ENCODE results near the gene SCNN1A. TPM values are rescaled to one million over a fixed set of nuclear protein-coding genes. Genes with fewer than 3 reads are reported as not detected.
A peak's percentile ranks its signal among the peaks of the same experiment; 100 is the strongest.

The SCNN1A gene
- total and polyA plus RNA-seq, 4 experiments from 2014 or later, result 0.24 to 1.3 (median 0.60) TPM

- Mint-ChIP-seq H3K4me1 (peaks cover 0 to 4% (median under 1%) of the 10 kb centered on the region in 4 donors), H3K27ac (peak overlapping the region in 3 of 7 donors; percentile 32 to 57 (median 35)), H3K36me3 (no peaks in the 10 kb centered on the region), H3K4me3 (no peak overlapping the region), H3K9me3 (peaks cover 0 to 1% (median 0%) of the 10 kb centered on the region in 8 donors), H3K27me3 (peaks cover 0 to 2% of the 10 kb centered on the region in 2 donors)
- H3K36me3 ChIP-seq (ENCODE audit: insufficient read depth, low read length), result no peaks in the 10 kb centered on the region
- H3K9me3 ChIP-seq (ENCODE audit: control insufficient read depth in 1 of 2, low read length in 2 of 2), result no peaks in the 10 kb centered on the region
- no peaks in the 10 kb centered on the region for H3K27me3 ChIP-seq (ENCODE audit: insufficient read depth, low read length)
- no peak for DNase-seq
- CTCF ChIA-PET (ENCODE audit: partially characterized antibody), result interaction anchor here (1.2 to 14.3 kb wide), 4 partner anchors 9 to 32 kb away, joined by 6 to 155 read pairs (median 8); partner anchors contain the start of gene TNFRSF1A
- POLR2A ChIA-PET (ENCODE audit: partially characterized antibody), result interaction anchor here (0.8 to 3.2 kb wide), 3 partner anchors 16 to 96 kb away, joined by 3 to 14 read pairs (median 8); no protein-coding TSS in a partner anchor
- intact Hi-C loops (cut with micrococcal nuclease), result no loop called here
- H3K4me1 ChIP-seq (ENCODE audit: insufficient read depth, low read length), result no peaks in the 10 kb centered on the region
- H3K4me3 ChIP-seq (ENCODE audit: low read length in 2 of 2), result no peak overlapping the region
- no peak overlapping the region for H3K27ac ChIP-seq (ENCODE audit: low read depth, low read length)
Measured at GRCh38 chr12:6354495-6355393, 20.6 kb downstream of the SCNN1A start.

- ChIA-PET POLR2A (ENCODE audit: partially characterized antibody) (interaction anchor here (1.2 to 1.8 kb wide), 2 partner anchors 11 to 13 kb away, joined by 3 to 6 read pairs; no protein-coding TSS in a partner anchor), CTCF (ENCODE audit: partially characterized antibody) (interaction anchor here (0.8 to 1.7 kb wide), 5 partner anchors 11 to 186 kb away, joined by 3 to 4 read pairs (median 4); partner anchors contain the start of gene TNFRSF1A)
- intact Hi-C loops (cut with micrococcal nuclease), result no loop called here
- peaks cover 0 to 9% (median 2%) of the 10 kb centered on the region in 4 donors for H3K4me1 Mint-ChIP-seq
- H3K36me3 Mint-ChIP-seq, result no peaks in the 10 kb centered on the region
- Histone ChIP-seq H3K9me3 (ENCODE audit: control insufficient read depth in 1 of 2, low read length in 2 of 2) (no peaks in the 10 kb centered on the region), H3K36me3 (ENCODE audit: insufficient read depth, low read length) (no peaks in the 10 kb centered on the region), H3K27me3 (ENCODE audit: insufficient read depth, low read length) (no peaks in the 10 kb centered on the region), H3K27ac (ENCODE audit: low read depth, low read length) (no peak overlapping the region), H3K4me3 (ENCODE audit: low read length in 2 of 2) (no peak overlapping the region), H3K4me1 (ENCODE audit: insufficient read depth, low read length) (peaks cover 5% of the 10 kb centered on the region)
- peaks cover 0 to 2% of the 10 kb centered on the region in 2 donors for H3K27me3 Mint-ChIP-seq
- no peak for DNase-seq
- H3K27ac Mint-ChIP-seq, result peak overlapping the region in 1 of 7 donors; percentile 67
- H3K9me3 Mint-ChIP-seq, result peaks cover 0 to 1% (median 0%) of the 10 kb centered on the region in 8 donors
- no peak overlapping the region for H3K4me3 Mint-ChIP-seq
Measured at GRCh38 chr12:6352193-6353173, 22.9 kb downstream of the SCNN1A start.

- H3K27ac ChIP-seq (ENCODE audit: low read depth, low read length), result no peak overlapping the region
Measured at GRCh38 chr12:6351622-6352021, 23.7 kb downstream of the SCNN1A start.

GRCh38 chr12:6347367-6348338 lies 27.7 kb downstream of the SCNN1A start:
- Mint-ChIP-seq H3K27ac (no peak overlapping the region), H3K9me3 (no peaks in the 10 kb centered on the region), H3K4me3 (no peak overlapping the region), H3K4me1 (peaks cover 24 to 42% (median 33%) of the 10 kb centered on the region in 4 donors), H3K36me3 (no peaks in the 10 kb centered on the region), H3K27me3 (no peaks in the 10 kb centered on the region)
- Histone ChIP-seq H3K9me3 (ENCODE audit: control insufficient read depth in 1 of 2, low read length in 2 of 2) (no peaks in the 10 kb centered on the region), H3K4me1 (ENCODE audit: insufficient read depth, low read length) (peaks cover 41% of the 10 kb centered on the region), H3K27ac (ENCODE audit: low read depth, low read length) (no peak overlapping the region), H3K36me3 (ENCODE audit: insufficient read depth, low read length) (no peaks in the 10 kb centered on the region), H3K27me3 (ENCODE audit: insufficient read depth, low read length) (no peaks in the 10 kb centered on the region), H3K4me3 (ENCODE audit: low read length in 2 of 2) (no peak overlapping the region)
- no peak for DNase-seq
- POLR2A ChIA-PET (ENCODE audit: partially characterized antibody), result interaction anchor here (1.7 to 15.2 kb wide), 4 partner anchors 8 to 123 kb away, joined by 4 to 250 read pairs (median 8); partner anchors contain the start of gene VAMP1
- intact Hi-C loops (cut with micrococcal nuclease), result loop anchor here (1.0 kb wide), 1 partner anchor 50 kb away; no protein-coding TSS in a partner anchor
- CTCF ChIA-PET (ENCODE audit: partially characterized antibody), result interaction anchor here (1.0 to 9.7 kb wide), 6 partner anchors 9 to 24 kb away, joined by 3 to 155 read pairs (median 10); no protein-coding TSS in a partner anchor

More at GRCh38 chr12:6351622-6352021, 23.7 kb downstream of the SCNN1A start:
- Histone ChIP-seq H3K36me3 (ENCODE audit: insufficient read depth, low read length) (no peaks in the 10 kb centered on the region), H3K4me1 (ENCODE audit: insufficient read depth, low read length) (peaks cover 10% of the 10 kb centered on the region), H3K4me3 (ENCODE audit: low read length in 2 of 2) (no peak overlapping the region), H3K9me3 (ENCODE audit: control insufficient read depth in 1 of 2, low read length in 2 of 2) (no peaks in the 10 kb centered on the region), H3K27me3 (ENCODE audit: insufficient read depth, low read length) (no peaks in the 10 kb centered on the region)
- Mint-ChIP-seq H3K27me3 (peaks cover 0 to 2% of the 10 kb centered on the region in 2 donors), H3K36me3 (no peaks in the 10 kb centered on the region), H3K9me3 (peaks cover 0 to 1% (median 0%) of the 10 kb centered on the region in 8 donors), H3K4me3 (no peak overlapping the region), H3K27ac (no peak overlapping the region), H3K4me1 (peaks cover 4 to 17% (median 9%) of the 10 kb centered on the region in 4 donors)
- POLR2A ChIA-PET (ENCODE audit: partially characterized antibody), result interaction anchor here (1.2 to 1.8 kb wide), 2 partner anchors 12 kb away, joined by 3 to 6 read pairs; no protein-coding TSS in a partner anchor
- intact Hi-C loops (cut with micrococcal nuclease), result no loop called here
- CTCF ChIA-PET (ENCODE audit: partially characterized antibody), result interaction anchor here (0.7 to 1.7 kb wide), 5 partner anchors 12 to 186 kb away, joined by 3 to 4 read pairs (median 3); no protein-coding TSS in a partner anchor
- DNase-seq, result no peak

- Mint-ChIP-seq H3K4me3 (no peak overlapping the region), H3K36me3 (peaks cover 0 to 5% of the 10 kb centered on the region in 2 donors), H3K27ac (peak overlapping the region in 1 of 7 donors; percentile 0), H3K9me3 (no peaks in the 10 kb centered on the region), H3K4me1 (peaks cover 31 to 49% (median 41%) of the 10 kb centered on the region in 4 donors), H3K27me3 (no peaks in the 10 kb centered on the region)
- ChIA-PET CTCF (ENCODE audit: partially characterized antibody) (interaction anchor here (1.0 to 9.7 kb wide), 4 partner anchors 11 to 118 kb away, joined by 4 to 155 read pairs (median 21); no protein-coding TSS in a partner anchor), POLR2A (ENCODE audit: partially characterized antibody) (interaction anchor here (2.6 to 15.2 kb wide), 2 partner anchors 10 to 19 kb away, joined by 39 to 250 read pairs; no protein-coding TSS in a partner anchor)
- no peak overlapping the region for H3K4me3 ChIP-seq (ENCODE audit: low read length in 2 of 2)
- H3K9me3 ChIP-seq (ENCODE audit: control insufficient read depth in 1 of 2, low read length in 2 of 2), result no peaks in the 10 kb centered on the region
- no peaks in the 10 kb centered on the region for H3K27me3 ChIP-seq (ENCODE audit: insufficient read depth, low read length)
- H3K36me3 ChIP-seq (ENCODE audit: insufficient read depth, low read length), result no peaks in the 10 kb centered on the region
- peaks cover 48% of the 10 kb centered on the region for H3K4me1 ChIP-seq (ENCODE audit: insufficient read depth, low read length)
- H3K27ac ChIP-seq (ENCODE audit: low read depth, low read length), result no peak overlapping the region
- DNase-seq, result no peak
- intact Hi-C loops (cut with micrococcal nuclease), result no loop called here
Measured at GRCh38 chr12:6346942-6347341, 28.4 kb downstream of the SCNN1A start.
